Upper lobe of left lung (tissue), 6 donors: ENCODE data around the gene SAMMSON. TPM values are rescaled to one million over a fixed set of nuclear protein-coding genes. Genes with fewer than 3 reads are reported as not detected.
A peak's percentile ranks its signal among the peaks of the same experiment; 100 is the strongest.

ENCODE experiments used
- ATAC-seq, 2 donors: fragments of 200-7000 bp; cut with Tn5 transposase; one replicate each; pipeline ENCODE4 v1.9.1; 2022; ENCODE audit warnings: mild to moderate bottlenecking in 2 of 2, moderate library complexity in 2 of 2; ENCODE audit not compliant: low FRiP score in 2 of 2
- DNase-seq, 2 donors: peaks; one replicate each; pipeline ENCODE4 v3.0.0-alpha.2; 2019 to 2020
- H3K27ac ChIP-seq, 4 donors: fragments of 200-600 bp; sonication (generic); one replicate each; pipeline ENCODE4 v1.5.1; 2016 to 2019
- H3K27me3 ChIP-seq, 4 donors: fragments of 200-600 bp; sonication (generic); one replicate each; pipeline ENCODE4 v1.5.1; 2017 to 2019
- H3K36me3 ChIP-seq, 4 donors: fragments of 200-600 bp; sonication (generic); one replicate each; pipeline ENCODE4 v1.5.1; 2016 to 2019
- H3K4me1 ChIP-seq, 4 donors: fragments of 200-600 bp; sonication (generic); one replicate each; pipeline ENCODE4 v1.5.1; 2018 to 2019
- H3K4me3 ChIP-seq, 4 donors: fragments of 200-600 bp; sonication (generic); one replicate each; pipeline ENCODE4 v1.5.1; 2017 to 2019; ENCODE audit warnings: mild to moderate bottlenecking in 2 of 4, moderate library complexity in 1 of 4
- H3K9me3 ChIP-seq, 4 donors: fragments of 200-600 bp; sonication (generic); one replicate each; pipeline ENCODE4 v1.5.1; 2018 to 2019
- CTCF ChIP-seq, 6 experiments: fragments of 450-650 bp in 4 of 6; fragments of 200-600 bp in 2 of 6; sonication (generic) in 2 of 6; IDR thresholded peaks; one replicate each; pipeline ENCODE4 v1.5.1; 2016 to 2019; ENCODE audit warnings: antibody characterized with exemption in 6 of 6
- EP300 ChIP-seq, 4 donors: sonication (generic); formaldehyde crosslinking; IDR thresholded peaks; one replicate each; pipeline ENCODE4 v1.5.1; 2017; ENCODE audit warnings: antibody characterized with exemption in 4 of 4, control low read depth in 2 of 4
- POLR2A ChIP-seq, 4 donors: fragments of 450-650 bp; IDR thresholded peaks; one replicate each; pipeline ENCODE4 v1.5.1; 2016 to 2017; ENCODE audit warnings: antibody characterized with exemption in 4 of 4, mild to moderate bottlenecking in 2 of 4
- POLR2AphosphoS5 ChIP-seq, 2 donors: sonication (generic); formaldehyde crosslinking; IDR thresholded peaks; one replicate each; pipeline ENCODE4 v1.5.1; 2017; ENCODE audit warnings: antibody characterized with exemption in 2 of 2
- WGBS, 2 donors: methylation state at CpG; one replicate each; pipeline ENCODE4 v1.1.5; 2017 to 2018; 5-methylcytosine and 5-hydroxymethylcytosine counted together
- total RNA-seq, 6 donors: library from RNA; depleted of rRNA in 4 of 6; stranded (reverse); fragments of >200 nt in 4 of 6; gene quantifications; one replicate each; pipeline versions ENCODE4 v1.1.0 to v1.2.1, GENCODE V29; 2016 to 2021
- donor health status: DM: no; HTN: no; CAD: no; lungs with moderate emphysema.
- donor health status: DM: no; HTN: yes; CAD: no; lungs with severe emphysema.

SAMMSON gene
- total RNA-seq, 6 donors from 2014 or later, result 0.30 TPM; not detected in 5

- no peak for ATAC-seq
- no peaks in the 10 kb centered on the region for H3K27me3 ChIP-seq
- 88 to 89% methylated on average over 3 of the region's 3 CpGs for WGBS, 2 donors
- H3K4me3 ChIP-seq, result no peak overlapping the region
- no peak overlapping the region for H3K27ac ChIP-seq
- H3K4me1 ChIP-seq, result no peaks in the 10 kb centered on the region
- H3K9me3 ChIP-seq, result no peaks in the 10 kb centered on the region
- no peaks in the 10 kb centered on the region for H3K36me3 ChIP-seq
- TF ChIP-seq EP300 (IDR thresholded peaks at IDR 0.05) (no peak), POLR2A (IDR thresholded peaks at IDR 0.05) (no peak), POLR2AphosphoS5 (IDR thresholded peaks at IDR 0.05) (no peak), CTCF (IDR thresholded peaks at IDR 0.05) (no peak)
- no peak for DNase-seq
These were observed 56.5 kb downstream of the SAMMSON start for GRCh38 chr3:70056081-70056480.

GRCh38 chr3:70057426-70057825, 57.9 kb downstream of the SAMMSON start:
- TF ChIP-seq POLR2AphosphoS5 (IDR thresholded peaks at IDR 0.05) (no peak), CTCF (IDR thresholded peaks at IDR 0.05) (no peak), EP300 (IDR thresholded peaks at IDR 0.05) (no peak), POLR2A (IDR thresholded peaks at IDR 0.05) (no peak)
- Histone ChIP-seq H3K27me3 (no peaks in the 10 kb centered on the region), H3K9me3 (no peaks in the 10 kb centered on the region), H3K36me3 (no peaks in the 10 kb centered on the region), H3K4me3 (no peak overlapping the region), H3K4me1 (no peaks in the 10 kb centered on the region), H3K27ac (no peak overlapping the region)
- 69 to 88% methylated on average over 1 of the region's 1 CpG for WGBS, 2 donors
- ATAC-seq (no peak), DNase-seq (no peak)

- DNase-seq, result no peak
- TF ChIP-seq EP300 (IDR thresholded peaks at IDR 0.05) (no peak), POLR2A (IDR thresholded peaks at IDR 0.05) (no peak), POLR2AphosphoS5 (IDR thresholded peaks at IDR 0.05) (no peak), CTCF (IDR thresholded peaks at IDR 0.05) (no peak)
- H3K4me3 ChIP-seq, result no peak overlapping the region
- 91 to 93% methylated on average over 5 of the region's 5 CpGs for WGBS, 2 donors
- H3K36me3 ChIP-seq, result no peaks in the 10 kb centered on the region
- H3K9me3 ChIP-seq, result no peaks in the 10 kb centered on the region
- ATAC-seq, result no peak
- H3K27ac ChIP-seq, result no peak overlapping the region
- H3K27me3 ChIP-seq, result peaks cover 0 to 2% (median 0%) of the 10 kb centered on the region in 4 donors
- H3K4me1 ChIP-seq, result no peaks in the 10 kb centered on the region
These were observed 61.6 kb downstream of the SAMMSON start for GRCh38 chr3:70061096-70061495.

GRCh38 chr3:70064194-70064779, 64.8 kb downstream of the SAMMSON start:
- DNase-seq (no peak), ATAC-seq (peak in 1 of 2 donors; percentile 59)
- no peak overlapping the region for H3K4me3 ChIP-seq
- H3K9me3 ChIP-seq, result no peaks in the 10 kb centered on the region
- H3K36me3 ChIP-seq, result no peaks in the 10 kb centered on the region
- 28 to 32% methylated on average over 5 of the region's 5 CpGs for WGBS, 2 donors
- no peak for TF ChIP-seq POLR2A (IDR thresholded peaks at IDR 0.05)
- peak in 5 of 6 experiments; percentile 37 to 66 (median 52) for TF ChIP-seq CTCF (IDR thresholded peaks at IDR 0.05)
- peaks cover 0 to 2% (median 0%) of the 10 kb centered on the region in 4 donors for H3K27me3 ChIP-seq
- no peak overlapping the region for H3K27ac ChIP-seq
- no peaks in the 10 kb centered on the region for H3K4me1 ChIP-seq

- DNase-seq, result no peak
- Histone ChIP-seq H3K27ac (no peak overlapping the region), H3K9me3 (no peaks in the 10 kb centered on the region), H3K4me3 (no peak overlapping the region), H3K27me3 (peaks cover 0 to 2% (median 0%) of the 10 kb centered on the region in 4 donors), H3K36me3 (no peaks in the 10 kb centered on the region), H3K4me1 (no peaks in the 10 kb centered on the region)
- TF ChIP-seq CTCF (IDR thresholded peaks at IDR 0.05), result no peak
- TF ChIP-seq POLR2AphosphoS5 (IDR thresholded peaks at IDR 0.05), result no peak
- TF ChIP-seq EP300 (IDR thresholded peaks at IDR 0.05), result no peak
- no peak for TF ChIP-seq POLR2A (IDR thresholded peaks at IDR 0.05)
- WGBS, 2 donors, result 72 to 73% methylated on average over 7 of the region's 7 CpGs
- no peak for ATAC-seq
These were observed 66.2 kb downstream of the SAMMSON start for GRCh38 chr3:70065696-70066253.
